Ascending aorta (tissue), 2 donors: ENCODE measurements around the gene LENG8. TPM values are rescaled to one million over a fixed set of nuclear protein-coding genes. Genes with fewer than 3 reads are reported as not detected.

Experiments used
- DNase-seq, 2 donors: peaks; one replicate each; pipeline ENCODE4 v3.0.0-alpha.2; 2019; ENCODE audit warnings: low spot score in 2 of 2
- H3K27ac ChIP-seq, 2 donors: fragments of 200-600 bp; sonication (generic); one replicate each; pipeline ENCODE4 v1.5.1; 2016 to 2017; ENCODE audit warnings: mild to moderate bottlenecking in 1 of 2
- H3K27me3 ChIP-seq: fragments of 200-600 bp; sonication (generic); one replicate; pipeline ENCODE4 v1.5.1; 2017
- H3K36me3 ChIP-seq, 2 donors: fragments of 200-600 bp; sonication (generic); one replicate each; pipeline ENCODE4 v1.5.1; 2016
- H3K4me1 ChIP-seq, 2 donors: fragments of 200-600 bp; sonication (generic); one replicate each; pipeline ENCODE4 v1.5.1; 2016 to 2017; ENCODE audit warnings: mild to moderate bottlenecking in 1 of 2
- H3K4me3 ChIP-seq, 2 donors: fragments of 200-600 bp; sonication (generic); one replicate each; pipeline ENCODE4 v1.5.1; 2016 to 2017; ENCODE audit warnings: mild to moderate bottlenecking in 1 of 2
- H3K9me3 ChIP-seq, 2 donors: fragments of 200-600 bp; sonication (generic); one replicate each; pipeline ENCODE4 v1.5.1; 2016
- intact Hi-C: fragments of 100-400 bp; cut with DNase I; formaldehyde crosslinking; loops from one replicate; pipeline ENCODE4 v1.15.1; 2023
- total RNA-seq: library from RNA; depleted of rRNA; stranded (reverse); fragments of >200 nt; gene quantifications from one replicate; pipeline ENCODE4 v1.1.0, GENCODE V29; 2016
- TF ChIP-seq, protein P1 (sequence below), 3 experiments: fragments of 200-600 bp in 2 of 3; fragments of 450-650 bp in 1 of 3; sonication (generic) in 2 of 3; IDR thresholded peaks; one replicate each; pipeline ENCODE4 v1.5.1; 2016 to 2019; ENCODE audit warnings: antibody characterized with exemption in 3 of 3, mild to moderate bottlenecking in 1 of 3, moderate library complexity in 1 of 3

Gene LENG8
- total RNA-seq, 1 donor from 2014 or later: 402 TPM

DNA sequence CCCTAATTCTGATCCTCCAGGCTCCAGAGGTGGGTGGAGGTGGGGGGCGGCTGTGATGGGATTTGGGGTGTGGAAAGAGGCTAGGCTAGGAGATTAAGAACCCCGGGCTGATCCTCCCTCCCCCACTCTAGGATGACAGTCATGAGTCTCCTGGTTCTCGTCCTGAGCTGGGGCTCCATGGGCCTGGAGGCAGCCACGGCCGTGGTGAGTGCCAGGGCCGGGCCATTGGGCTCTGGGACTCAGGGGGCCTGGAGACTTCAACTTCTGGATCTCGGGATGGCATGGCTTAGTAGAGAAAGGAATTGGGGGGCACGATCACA lies 19.9 kb upstream of the LENG8 start:
- H3K27me3 ChIP-seq: peaks cover 7% of the 10 kb centered on the region
- TF ChIP-seq, protein P1, sequence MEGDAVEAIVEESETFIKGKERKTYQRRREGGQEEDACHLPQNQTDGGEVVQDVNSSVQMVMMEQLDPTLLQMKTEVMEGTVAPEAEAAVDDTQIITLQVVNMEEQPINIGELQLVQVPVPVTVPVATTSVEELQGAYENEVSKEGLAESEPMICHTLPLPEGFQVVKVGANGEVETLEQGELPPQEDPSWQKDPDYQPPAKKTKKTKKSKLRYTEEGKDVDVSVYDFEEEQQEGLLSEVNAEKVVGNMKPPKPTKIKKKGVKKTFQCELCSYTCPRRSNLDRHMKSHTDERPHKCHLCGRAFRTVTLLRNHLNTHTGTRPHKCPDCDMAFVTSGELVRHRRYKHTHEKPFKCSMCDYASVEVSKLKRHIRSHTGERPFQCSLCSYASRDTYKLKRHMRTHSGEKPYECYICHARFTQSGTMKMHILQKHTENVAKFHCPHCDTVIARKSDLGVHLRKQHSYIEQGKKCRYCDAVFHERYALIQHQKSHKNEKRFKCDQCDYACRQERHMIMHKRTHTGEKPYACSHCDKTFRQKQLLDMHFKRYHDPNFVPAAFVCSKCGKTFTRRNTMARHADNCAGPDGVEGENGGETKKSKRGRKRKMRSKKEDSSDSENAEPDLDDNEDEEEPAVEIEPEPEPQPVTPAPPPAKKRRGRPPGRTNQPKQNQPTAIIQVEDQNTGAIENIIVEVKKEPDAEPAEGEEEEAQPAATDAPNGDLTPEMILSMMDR (IDR thresholded peaks at IDR 0.05): no peak

DNA sequence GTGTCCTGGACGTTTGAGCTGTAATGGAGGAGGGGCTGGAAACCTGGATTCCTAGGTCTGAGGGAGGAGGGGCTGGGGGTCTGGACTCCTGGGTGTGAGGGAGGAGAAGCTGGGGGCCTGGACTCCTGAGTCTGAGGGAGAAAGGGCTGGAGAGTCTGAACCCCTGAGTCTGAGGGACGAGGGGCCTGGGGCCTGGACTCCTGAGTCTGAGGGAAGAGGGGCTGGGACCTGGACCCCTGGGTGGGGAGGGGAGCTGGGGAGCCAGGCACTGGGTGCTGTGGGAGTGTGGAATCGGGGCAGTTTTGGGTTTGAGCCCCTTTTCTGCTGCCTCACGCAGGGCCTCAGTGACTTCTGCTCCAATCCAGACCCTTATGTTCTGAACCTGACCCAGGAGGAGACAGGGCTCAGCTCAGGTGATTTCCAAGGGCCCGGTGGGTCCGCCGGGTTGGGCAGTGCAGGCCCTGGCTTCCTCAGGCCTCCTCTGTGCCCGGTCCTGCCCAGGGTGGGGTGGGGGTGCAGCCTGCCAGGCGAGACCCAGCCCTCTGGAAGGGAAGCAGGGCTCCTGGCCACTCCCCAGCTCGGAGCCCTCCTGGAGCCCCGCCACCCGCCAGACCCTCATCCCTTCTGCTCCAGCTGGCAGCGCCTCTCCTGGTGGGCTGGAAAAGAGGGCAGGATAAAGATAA lies 19.3 kb upstream of the LENG8 start:
- Histone ChIP-seq H3K4me1 (peaks cover 0 to 3% of the 10 kb centered on the region in 2 donors), H3K4me3 (no peak overlapping the region), H3K27ac (no peak overlapping the region), H3K36me3 (no peaks in the 10 kb centered on the region), H3K9me3 (no peaks in the 10 kb centered on the region), H3K27me3 (peaks cover 7% of the 10 kb centered on the region)
- TF ChIP-seq, protein P1 (IDR thresholded peaks at IDR 0.05): no peak
- intact Hi-C loops: no loop called here
- DNase-seq: no peak

More for the DNA sequence above, 19.9 kb upstream of the LENG8 start:
- DNase-seq: no peak
- Histone ChIP-seq H3K9me3 (no peaks in the 10 kb centered on the region), H3K4me1 (peaks cover 0 to 3% of the 10 kb centered on the region in 2 donors), H3K36me3 (no peaks in the 10 kb centered on the region), H3K27ac (no peak overlapping the region), H3K4me3 (no peak overlapping the region)
- intact Hi-C loops: no loop called here

DNA sequence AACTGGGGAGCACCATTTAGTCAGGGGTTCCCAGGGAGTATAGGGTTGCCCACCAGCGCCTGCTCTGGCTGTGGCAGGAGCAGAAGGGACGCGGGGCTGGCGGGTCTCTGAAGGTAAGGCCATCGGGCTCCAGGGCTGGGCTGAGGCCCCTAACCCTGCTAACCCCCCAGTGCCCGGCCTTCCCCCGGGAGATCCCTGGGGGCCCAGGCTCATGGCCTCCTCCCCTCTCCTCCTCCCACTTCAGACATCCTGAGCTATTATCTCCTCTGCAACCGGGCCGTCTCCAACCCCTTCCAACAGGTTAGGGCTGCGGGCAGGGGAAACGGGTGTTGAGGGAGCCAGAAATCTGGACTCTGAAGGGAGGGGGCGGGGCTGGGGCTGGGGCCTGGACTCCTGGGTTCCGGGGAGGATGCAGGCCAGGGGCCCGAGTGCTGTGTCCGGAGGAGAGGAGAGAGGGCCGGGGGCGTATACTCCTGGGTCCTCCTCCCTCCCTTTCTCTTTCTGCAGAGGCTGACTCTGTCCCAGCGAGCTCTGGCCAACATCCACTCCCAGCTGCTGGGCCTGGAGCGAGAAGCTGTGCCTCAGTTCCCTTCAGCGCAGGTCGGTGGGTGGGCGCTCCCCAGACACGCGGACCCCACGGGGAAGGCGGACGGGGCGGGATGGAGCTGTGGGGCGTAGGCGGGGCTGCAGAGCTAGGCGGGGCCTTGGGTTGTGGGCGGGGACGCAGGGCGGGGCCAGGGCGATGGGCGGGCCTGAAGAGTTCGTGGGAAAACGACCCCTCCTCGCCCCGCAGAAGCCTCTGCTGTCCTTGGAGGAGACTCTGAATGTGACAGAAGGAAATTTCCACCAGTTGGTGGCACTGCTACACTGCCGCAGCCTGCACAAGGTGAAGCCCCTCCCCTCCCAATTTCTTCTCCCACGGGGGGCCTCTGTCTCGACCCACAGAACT lies 18.4 kb upstream of the LENG8 start:
- peak overlapping the region in 1 of 2 donors; percentile 39 for H3K4me3 ChIP-seq
- peaks cover 0 to 3% of the 10 kb centered on the region in 2 donors for H3K4me1 ChIP-seq
- H3K27me3 ChIP-seq: peaks cover 7% of the 10 kb centered on the region
- no peak for DNase-seq
- H3K9me3 ChIP-seq: no peaks in the 10 kb centered on the region
- no peaks in the 10 kb centered on the region for H3K36me3 ChIP-seq
- TF ChIP-seq, protein P1 (IDR thresholded peaks at IDR 0.05): peak in 1 of 3 experiments; percentile 22
- intact Hi-C loops: no loop called here
- H3K27ac ChIP-seq: no peak overlapping the region

DNA sequence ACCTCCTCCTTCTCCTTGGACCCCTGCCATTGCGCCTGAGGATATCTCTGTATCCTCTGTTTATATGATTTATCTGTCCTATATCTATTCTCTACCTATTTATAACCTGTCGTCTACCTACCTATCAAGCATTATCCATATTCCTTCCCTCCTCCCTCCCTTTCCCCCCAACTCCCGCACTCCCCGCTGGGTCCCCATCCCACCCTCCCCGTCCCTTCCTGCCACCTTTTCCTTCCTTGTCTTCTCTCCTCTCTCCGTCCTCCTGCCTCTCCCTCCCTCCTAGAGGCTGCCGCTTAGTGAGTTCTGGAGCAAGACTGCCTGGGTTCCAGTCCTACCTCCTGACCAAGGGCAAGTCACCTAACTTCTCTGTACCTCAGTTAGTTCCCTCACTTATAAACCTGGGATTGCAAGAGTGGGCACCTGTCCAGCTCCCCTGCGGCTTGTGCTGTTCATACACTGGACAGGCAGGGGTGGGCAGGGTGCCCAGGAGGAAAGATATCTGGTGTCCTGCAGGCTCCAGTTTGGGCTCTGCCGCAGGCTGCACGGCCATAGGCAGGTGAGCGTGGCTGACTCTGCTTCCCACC lies 17.7 kb upstream of the LENG8 start:
- no peak for DNase-seq
- H3K4me3 ChIP-seq: no peak overlapping the region
- intact Hi-C loops: no loop called here
- peaks cover 7% of the 10 kb centered on the region for H3K27me3 ChIP-seq
- H3K9me3 ChIP-seq: no peaks in the 10 kb centered on the region
- peaks cover 0 to 3% of the 10 kb centered on the region in 2 donors for H3K4me1 ChIP-seq
- TF ChIP-seq, protein P1 (IDR thresholded peaks at IDR 0.05): no peak
- H3K36me3 ChIP-seq: no peaks in the 10 kb centered on the region
- H3K27ac ChIP-seq: no peak overlapping the region

DNA sequence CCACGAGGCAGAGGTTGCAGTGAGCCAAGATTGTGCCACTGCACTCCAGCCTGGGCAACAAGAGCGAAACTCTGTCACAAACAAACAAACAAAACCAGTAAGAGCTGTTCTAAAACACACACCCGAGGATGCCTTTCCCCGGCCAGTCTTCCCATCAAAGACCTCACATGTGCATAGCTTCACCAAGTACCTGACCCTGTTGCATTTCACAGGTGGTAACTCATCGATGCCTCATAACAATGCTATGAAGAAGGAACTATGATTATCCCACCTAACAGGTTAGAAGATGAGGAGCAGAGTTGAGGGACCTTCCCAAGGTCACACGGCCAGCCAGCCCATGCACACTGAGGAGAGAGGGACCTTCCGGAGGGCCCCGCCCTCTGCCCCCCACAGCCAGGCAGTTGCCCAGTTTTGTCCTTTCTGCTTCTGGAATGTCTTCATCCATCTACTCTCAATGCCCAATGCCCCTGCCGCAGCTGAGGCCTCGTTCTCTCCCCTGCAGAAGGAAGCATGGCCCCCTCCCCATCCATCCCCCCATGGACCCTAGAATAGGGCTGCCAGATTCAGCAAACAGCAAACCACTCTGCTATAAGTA lies 16.8 kb upstream of the LENG8 start:
- Histone ChIP-seq H3K36me3 (no peaks in the 10 kb centered on the region), H3K4me1 (peaks cover 0 to 3% of the 10 kb centered on the region in 2 donors), H3K9me3 (no peaks in the 10 kb centered on the region), H3K4me3 (no peak overlapping the region), H3K27ac (no peak overlapping the region), H3K27me3 (peaks cover 7% of the 10 kb centered on the region)
- DNase-seq: no peak
- intact Hi-C loops: no loop called here
- TF ChIP-seq, protein P1 (IDR thresholded peaks at IDR 0.05): no peak
